GM18870 (cell line): ENCODE results near the gene NPAS2.

Source experiments
- ATAC-seq: cut with Tn5 transposase; IDR thresholded peaks from one replicate; pipeline ENCODE4 v1.9.1; 2021; ENCODE audit warnings: moderate library complexity; ENCODE audit not compliant: unreplicated experiment

Gene NPAS2

DNA sequence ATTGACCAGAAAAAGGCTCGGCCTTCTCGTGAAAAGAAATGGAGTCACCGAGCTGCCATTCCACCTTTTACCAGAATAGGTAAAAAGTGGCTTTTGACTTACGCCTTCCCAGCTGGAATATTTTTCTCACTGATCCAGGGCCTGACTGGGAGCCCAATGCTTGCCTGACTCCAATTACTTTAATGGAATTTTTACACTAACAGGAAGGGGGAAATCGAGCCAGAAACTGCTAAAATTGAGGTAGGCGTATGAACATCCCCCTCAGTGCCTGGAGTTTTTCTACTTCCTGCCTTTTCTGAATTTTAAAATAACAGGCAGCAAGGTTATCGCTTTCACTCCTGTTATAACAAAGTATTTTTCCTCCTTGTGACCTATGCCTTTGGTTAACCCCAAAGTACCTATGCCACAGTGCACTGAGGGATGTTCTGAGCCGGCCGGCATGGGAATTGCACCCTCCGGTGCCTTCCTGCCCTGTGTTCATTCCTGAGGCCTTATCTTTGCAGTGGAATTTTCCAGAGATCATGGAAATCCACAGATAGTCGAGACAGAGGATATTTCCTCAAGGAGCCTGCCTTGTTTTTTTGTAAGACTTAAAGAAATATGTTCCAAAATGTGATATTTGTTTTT lies 163.9 kb downstream of the NPAS2 start:
- no peak for ATAC-seq

DNA sequence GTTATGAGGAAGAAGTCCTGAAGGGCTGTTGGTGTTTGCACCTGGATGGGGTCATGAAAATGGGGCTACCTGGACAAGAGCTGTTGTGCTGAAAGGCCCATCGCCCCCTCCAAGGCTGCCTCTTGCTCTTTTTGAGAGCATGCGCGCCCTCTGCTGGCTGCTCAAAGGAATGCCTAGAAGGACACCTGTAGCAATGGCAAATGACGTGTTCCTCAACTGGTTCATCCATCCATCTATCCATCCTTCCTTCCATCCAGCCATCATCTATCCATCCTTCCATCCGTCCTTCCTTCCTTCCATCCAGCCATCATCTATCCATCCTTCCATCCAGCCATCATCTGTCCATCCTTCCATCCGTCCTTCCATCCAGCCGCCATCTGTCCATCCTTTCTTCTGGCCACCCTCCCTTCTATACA lies 165.0 kb downstream of the NPAS2 start:
- ATAC-seq, result no peak

DNA sequence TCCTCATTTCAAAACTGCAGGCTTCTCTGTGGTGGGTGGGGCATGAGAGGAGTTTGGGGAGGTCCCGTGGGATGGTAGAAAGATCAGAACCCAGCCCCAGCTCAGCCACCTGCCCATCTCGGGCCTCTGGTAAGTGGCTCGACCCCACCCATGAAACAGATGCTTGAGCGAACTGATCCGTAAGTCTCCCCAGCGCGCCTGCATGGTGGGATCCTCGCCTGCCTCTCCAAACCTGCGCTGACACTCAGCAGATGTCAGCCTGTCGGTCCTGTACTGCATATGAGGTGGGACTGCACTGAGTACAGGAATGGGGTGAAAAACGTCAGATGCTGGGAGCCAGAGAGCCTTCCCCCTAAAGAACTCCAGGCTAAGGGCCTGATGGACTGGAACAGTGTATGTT lies 166.2 kb downstream of the NPAS2 start:
- no peak for ATAC-seq

DNA sequence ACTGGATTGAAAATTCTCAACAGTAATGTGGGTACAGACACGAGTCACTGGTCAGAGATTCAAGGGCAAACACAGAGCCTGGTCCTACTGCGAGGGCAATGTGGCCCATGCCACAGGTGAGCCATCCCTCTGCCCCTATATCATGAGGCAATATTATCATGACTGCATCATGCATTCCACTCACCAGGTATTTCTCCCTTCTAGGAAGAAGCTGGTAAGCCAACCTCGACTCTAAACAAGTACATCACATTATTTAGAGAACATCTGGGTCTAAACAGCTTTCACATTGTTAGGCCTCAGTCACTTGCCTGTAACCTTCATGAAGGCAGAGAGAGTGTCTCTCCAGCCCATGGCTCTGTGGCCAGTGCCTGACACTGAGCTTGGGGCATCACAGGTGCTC lies 167.6 kb downstream of the NPAS2 start:
- no peak for ATAC-seq

DNA sequence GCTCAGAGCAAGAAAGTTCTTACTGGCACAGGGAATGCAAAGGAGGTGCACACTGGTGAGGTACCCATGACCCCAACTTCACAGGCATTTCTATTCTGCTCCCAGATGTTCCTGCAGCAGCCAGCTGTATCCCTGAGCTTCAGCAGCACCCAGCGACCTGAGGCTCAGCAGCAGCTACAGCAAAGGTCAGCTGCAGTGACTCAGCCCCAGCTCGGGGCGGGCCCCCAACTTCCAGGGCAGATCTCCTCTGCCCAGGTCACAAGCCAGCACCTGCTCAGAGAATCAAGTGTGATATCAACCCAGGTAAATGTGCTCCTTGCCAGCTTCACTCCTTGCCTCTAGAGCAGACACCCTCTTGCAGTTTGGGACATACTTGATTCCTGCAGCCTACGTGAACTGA lies 168.0 kb downstream of the NPAS2 start:
- no peak for ATAC-seq

DNA sequence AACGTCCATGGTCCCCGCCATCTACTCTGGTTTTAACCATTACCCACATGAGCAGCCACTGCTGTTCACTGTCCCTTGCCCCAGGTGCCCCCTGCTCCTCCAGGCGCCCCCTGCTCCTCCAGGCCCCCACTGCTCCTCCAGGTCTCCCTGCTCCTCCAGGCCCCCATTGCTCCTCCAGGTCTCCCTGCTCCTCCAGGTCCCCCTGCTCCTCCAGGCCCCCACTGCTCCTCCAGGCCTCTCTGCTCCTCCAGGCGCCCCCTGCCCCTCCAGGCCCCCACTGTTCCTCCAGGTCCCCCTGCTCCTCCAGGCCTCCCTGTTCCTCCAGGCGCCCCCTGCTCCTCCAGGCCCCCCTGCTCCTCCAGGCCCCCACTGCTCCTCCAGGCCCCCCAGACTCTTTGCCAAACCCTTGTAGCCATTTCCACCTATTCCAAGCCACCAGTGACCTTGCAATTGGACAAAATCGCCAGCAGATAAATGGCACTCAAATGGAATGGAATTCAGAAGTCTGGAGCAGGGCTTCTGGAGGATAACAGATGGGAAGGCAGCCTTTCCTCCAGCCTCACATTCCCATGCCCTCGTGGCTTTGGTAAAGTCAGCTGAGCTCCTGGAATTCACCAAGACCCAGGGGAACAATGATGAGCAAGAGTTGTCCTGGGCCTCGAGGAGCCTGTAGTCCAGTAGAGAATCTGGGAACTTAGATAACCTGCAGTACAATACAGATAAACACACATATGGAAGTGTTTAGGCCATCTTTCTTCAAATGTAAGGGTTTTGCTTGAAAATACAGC lies 168.9 kb downstream of the NPAS2 start:
- no peak for ATAC-seq

DNA sequence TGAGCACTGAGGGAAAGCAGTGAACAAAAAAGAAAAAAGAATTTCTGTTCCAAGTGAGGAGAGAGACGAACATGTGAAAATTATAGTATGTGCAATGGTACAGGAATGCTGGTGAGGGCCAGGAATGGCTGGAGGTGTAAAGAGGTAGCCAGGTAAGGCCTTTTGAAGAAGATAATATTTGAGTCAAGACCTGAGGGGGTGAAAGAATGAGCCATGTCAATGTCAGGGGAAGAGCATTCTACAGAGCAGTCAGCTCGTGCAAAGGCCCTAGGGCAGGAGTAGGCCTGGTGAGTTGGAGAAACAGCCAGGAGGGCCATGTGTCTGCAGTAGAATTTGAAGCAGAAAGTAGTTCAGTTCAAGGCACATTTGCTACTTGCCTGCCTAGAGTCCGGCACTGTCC lies 169.7 kb downstream of the NPAS2 start:
- no peak for ATAC-seq

DNA sequence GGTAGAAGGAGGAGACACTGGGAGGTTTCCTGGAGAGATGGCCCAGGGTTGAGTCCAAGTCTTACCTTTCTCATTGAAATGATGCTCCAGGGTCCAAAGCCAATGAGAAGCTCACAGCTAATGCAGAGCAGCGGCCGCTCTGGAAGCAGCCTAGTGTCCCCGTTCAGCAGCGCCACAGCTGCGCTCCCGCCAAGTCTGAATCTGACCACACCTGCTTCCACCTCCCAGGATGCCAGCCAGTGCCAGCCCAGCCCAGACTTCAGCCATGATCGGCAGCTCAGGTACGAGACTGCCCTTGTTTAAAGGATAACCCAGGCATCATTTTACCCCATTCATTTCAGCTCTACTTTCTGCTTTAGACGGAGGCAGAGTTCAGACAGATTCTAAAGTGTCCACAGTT lies 170.2 kb downstream of the NPAS2 start:
- no peak for ATAC-seq

DNA sequence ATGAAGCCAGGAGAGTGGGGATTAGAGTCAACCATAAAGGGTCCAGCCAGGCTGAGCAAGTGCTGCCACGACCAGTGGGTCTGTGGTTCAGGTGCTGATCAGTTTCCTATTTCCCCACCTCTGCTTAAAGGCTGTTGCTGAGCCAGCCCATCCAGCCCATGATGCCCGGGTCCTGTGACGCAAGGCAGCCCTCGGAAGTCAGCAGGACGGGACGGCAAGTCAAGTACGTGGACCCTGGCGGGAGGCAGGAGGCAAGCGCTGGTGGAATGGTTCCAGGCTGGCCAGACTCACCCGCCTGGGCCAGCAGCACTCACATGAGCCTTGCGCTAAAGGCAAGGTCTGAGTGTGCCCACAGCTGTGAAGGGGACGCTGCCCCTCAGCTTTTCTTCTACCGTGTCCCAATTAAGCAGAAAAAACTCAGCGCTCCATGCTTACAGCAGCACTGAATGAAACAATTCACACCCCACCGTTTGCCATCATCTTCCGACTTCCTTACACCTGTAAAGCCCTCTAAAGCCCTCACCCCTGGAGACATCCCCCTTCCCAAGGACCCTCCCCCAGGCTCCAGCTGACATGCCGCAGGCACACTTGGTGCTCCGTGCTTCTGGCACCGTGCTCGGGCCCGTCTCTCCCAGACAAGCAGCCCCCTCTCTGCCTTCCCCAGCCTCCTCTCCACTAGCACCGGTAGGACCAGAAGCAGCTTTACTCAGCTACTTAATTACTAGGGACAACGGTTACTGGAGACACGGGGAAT lies 170.9 kb downstream of the NPAS2 start:
- ATAC-seq, result no peak

DNA sequence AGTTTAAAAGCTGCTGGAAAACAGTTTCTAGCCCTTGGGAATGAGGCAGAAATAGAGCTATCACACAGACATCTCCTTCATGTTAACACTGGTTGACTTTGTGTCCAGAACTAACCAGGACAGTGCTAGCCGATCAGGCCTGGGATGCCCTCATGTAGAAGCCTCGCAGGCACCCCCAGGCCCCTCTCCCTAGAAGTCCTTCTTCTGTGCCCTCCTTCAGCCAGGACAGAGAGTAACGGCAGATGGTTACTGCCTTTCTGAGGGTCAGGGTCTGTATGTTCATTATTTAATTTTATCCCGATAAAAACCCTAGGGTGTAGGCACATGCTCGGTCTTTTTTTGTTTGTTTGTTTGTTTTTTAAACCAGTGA lies 171.4 kb downstream of the NPAS2 start:
- ATAC-seq, result no peak

DNA sequence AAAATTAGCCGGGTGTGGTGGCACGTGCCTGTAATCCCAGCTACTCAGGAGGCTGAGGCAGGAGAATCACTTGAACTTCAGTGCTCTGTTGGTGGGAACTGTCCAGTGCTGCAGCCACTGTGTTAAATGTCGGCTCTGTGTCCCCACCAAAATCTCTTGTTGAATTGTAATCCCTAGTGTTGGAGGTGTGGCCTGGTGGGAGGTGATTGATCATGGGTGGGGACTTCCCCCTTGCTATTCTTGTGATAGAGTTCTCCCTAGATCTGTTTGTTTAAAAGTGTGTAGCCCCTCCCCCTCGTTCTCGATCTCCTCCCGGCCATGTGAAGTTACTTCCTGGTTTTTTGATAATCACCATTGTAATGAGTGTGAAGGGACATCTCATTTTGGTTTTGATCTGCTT lies 172.3 kb downstream of the NPAS2 start:
- no peak for ATAC-seq

DNA sequence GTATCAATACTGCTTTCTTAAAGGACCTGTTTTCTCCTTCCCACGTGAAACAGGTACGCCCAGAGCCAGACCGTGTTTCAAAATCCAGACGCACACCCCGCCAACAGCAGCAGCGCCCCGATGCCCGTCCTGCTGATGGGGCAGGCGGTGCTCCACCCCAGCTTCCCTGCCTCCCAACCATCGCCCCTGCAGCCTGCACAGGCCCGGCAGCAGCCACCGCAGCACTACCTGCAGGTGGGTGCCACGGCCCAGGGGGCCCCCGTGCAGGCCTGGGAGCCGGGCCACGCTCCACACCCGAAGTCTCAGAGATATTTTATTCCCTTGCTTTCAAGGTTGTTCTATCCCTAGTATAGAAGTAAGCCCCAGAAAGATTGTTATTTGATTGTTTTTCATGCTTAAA lies 173.4 kb downstream of the NPAS2 start:
- no peak for ATAC-seq

DNA sequence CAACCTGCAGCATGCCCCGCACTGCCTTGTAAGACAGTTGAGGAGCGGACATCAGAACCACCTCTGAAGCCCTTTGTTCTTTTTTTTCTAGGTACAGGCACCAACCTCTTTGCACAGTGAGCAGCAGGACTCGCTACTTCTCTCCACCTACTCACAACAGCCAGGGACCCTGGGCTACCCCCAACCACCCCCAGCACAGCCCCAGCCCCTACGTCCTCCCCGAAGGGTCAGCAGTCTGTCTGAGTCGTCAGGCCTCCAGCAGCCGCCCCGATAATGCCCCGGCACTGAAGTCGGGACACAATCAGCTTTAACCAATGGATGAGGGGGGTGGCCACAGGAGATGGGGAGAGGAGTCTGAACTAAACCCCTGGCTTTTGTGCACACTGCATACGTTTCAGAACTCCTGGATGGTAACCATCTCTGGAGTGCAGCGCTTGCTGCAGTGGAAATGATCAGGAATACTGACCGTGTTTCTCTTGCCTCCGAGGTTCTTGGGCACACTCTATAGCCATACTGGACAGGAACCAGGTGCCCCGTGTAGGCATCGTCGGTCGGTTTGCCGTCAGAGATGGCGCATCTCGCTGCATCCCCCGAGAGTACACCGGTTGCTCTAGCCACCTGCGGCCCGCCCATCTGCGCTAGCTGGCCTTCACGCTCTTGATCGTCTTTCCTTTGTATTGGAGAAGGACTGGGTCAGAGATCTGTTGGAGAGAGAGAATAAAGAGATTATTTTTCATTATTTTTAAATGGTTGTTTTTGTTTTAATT lies 175.6 kb downstream of the NPAS2 start:
- no peak for ATAC-seq

DNA sequence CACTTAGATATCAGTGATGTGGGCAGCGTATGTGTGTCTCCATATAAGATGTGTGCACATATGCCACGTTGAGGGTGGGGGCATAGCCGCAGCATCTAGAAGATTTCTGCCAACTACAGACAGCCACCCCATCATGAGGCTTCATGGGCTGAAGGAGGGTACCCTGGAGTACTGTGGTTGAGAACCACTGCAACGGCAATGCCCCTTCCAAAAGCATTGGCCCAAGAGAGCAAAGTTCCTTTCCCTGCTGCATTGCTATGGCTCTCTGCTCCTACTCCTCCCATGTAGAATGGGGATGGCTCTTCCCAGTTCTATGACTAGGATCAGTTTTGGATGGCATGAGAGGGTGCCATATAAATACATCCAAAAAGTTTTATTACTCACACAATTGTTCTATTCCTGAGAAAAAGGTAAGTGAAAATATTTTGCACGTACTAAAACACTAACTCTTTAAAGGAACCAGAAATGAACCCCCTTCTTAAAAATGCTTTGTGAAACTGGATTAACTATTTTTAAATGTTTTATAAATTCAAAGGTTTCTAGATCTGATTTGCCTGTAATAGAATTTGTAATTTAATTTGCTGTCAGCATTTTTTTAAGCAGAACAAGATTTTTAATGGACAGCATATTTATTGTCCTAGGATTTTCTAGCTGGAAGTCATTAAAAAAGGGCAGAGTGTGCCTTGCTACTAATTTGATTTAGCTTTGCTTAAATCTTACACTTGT lies 177.7 kb downstream of the NPAS2 start:
- no peak for ATAC-seq

DNA sequence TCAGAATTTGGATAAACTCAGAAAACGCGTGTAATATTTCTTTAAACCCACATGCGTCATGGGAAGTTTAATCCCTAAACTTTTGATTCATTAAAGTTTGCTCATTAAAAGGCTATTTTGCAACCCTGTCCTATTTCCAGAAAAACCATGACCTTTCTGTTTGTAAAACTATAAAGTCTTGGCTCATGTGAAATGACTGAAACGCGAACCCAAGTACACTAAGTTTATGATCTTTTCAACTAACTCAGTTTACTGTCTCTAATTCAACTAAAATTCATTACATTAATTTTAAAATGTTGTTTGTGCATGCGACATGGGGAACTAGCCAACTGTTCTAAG lies 178.3 kb downstream of the NPAS2 start:
- ATAC-seq, result no peak

DNA sequence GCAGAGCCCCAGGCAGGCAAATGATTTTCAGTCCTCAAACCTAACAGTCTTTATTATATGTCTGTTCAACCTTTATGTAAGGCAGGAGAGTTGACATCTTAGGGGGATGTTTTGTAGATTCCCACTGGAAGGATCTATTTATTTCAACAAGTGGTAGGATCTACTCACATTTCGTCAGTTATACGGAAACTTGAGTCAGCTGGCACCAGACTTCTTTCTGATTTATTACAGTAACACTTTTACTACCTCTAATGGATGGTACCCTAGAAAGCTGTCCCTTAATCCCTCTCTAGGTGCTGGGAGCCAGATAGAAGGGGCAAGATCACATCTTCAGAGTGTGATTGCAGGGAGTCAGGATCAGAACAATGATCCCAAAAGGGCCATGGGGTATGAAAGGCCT lies 180.1 kb downstream of the NPAS2 start:
- no peak for ATAC-seq

DNA sequence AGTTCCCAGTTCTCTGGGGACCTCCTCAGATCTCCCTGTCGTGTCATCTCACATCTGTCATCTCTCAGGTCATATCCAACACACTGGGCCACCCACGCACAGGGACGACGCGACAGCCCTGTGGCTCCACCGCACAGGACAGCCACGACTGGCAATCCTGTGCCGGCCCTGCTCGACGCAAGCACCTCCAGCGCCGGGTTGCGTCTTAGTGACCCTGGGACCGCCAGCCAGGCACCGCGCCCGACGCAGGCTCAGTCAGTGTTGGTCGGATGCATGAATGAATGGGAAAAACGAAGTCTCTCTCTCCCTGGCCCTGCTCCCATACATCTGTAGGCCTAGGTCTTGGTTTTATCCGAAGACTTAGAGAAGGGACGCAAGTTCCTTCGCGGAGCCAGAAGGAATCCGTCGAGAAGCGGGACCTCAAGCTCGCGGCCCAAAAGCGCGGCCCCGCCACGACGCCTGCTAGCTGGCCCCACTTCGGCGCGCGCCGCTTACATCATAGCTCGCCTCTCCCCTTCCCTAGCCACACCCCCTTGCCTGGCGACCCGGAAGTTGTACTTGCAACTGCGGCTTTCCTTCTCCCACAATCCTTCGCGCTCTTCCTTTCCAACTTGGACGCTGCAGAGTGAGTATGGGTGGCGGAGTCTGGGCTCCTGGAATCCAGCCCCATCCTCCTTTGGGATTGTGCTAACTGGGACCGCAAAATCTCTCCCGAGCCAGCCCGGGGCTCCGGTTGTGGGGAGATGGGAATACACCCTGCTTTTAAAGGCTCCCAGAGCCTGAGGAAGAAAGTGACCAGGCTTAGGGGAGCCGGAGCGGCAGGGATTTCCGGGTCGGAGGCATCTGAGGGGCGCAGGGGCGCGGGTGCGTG lies 182.0 kb downstream of the NPAS2 start, which contains the start of gene RPL31:
Gene RPL31, plus strand, starts transcription at position 599 of the 871 bp plus-strand sequence. CDS start 413 bp downstream, outside the sequence.
- peak; percentile 93 for ATAC-seq

DNA sequence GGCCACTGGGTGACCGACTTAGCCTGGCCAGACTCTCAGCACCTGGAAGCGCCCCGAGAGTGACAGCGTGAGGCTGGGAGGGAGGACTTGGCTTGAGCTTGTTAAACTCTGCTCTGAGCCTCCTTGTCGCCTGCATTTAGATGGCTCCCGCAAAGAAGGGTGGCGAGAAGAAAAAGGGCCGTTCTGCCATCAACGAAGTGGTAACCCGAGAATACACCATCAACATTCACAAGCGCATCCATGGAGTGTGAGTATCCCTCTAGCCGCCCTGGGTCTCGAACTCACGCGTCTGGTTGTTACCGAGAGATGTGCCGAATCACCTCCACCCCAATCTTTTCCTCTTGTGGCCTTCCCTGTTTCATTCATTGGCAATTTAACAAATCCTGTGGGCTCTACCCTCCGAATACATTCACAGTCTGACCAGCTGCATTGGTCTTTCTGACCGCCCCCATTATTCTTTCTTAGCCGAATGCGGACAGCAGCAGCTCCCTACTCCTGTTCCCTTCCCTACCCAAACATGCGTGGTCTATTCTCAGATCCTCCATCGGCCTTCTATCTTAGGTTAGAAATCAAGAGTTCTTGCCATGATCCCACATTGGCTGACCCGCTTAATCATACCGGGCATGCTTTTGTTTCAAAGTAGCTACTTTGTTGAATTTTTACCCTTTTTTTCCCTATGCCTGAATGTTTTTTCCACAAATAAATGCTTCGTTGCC lies 182.8 kb downstream of the NPAS2 start:
- ATAC-seq, result no peak

DNA sequence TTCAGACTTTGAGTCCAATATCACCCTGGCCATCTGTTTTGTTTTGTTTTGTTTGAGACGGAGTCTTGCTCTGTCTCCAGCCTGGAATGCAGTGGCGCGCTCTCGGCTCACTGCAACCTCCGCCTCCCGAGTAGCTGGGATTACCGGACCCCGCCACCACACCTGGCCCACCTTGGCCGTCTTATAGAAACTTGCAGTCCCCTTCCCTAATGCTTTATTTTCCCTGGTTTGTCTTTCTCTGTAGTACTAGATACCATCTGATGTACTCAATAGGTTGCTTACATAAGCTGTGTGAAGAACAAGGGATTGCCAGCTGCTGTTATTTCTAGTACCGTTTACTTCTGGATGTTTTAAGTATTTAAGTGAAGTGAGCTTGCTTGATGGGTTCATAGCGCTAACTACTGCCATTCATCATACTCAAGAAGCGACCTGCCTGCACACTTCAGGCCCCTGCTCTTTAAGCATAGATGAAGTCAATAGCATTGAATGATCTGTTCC lies 183.4 kb downstream of the NPAS2 start:
- ATAC-seq, result no peak
